ENCODE measurements around the gene DUS1L. TPM values are rescaled to one million over a fixed set of nuclear protein-coding genes. Genes with fewer than 3 reads are reported as not detected.

Gene DUS1L
- total RNA-seq, 1 donor from 2014 or later = 67.7 TPM

- intact Hi-C loops (cut with micrococcal nuclease) = no loop called here
- no peak for ATAC-seq
- DNase-seq = peak; percentile 26
Measured at GRCh38 chr17:82060614-82061013, 5.0 kb downstream of the DUS1L start.

- DNase-seq = peak; percentile 22
- intact Hi-C loops (cut with micrococcal nuclease) = no loop called here
Measured at GRCh38 chr17:82060001-82060380, 5.6 kb downstream of the DUS1L start.

GRCh38 chr17:82059272-82060000 lies 6.2 kb downstream of the DUS1L start:
- ATAC-seq (no peak), DNase-seq (peak; percentile 24)
- intact Hi-C loops (cut with micrococcal nuclease) = no loop called here

More at GRCh38 chr17:82060001-82060380, 5.6 kb downstream of the DUS1L start:
- no peak for ATAC-seq

GRCh38 chr17:82058855-82059249 lies 6.8 kb downstream of the DUS1L start:
- peak; percentile 16 for DNase-seq
- ATAC-seq = no peak
- intact Hi-C loops (cut with micrococcal nuclease) = no loop called here

- intact Hi-C loops (cut with micrococcal nuclease) = no loop called here
- peak; percentile 23 for DNase-seq
Measured at GRCh38 chr17:82058230-82058854, 7.3 kb downstream of the DUS1L start.

GRCh38 chr17:82056729-82057621 lies 8.6 kb downstream of the DUS1L start:
- intact Hi-C loops (cut with micrococcal nuclease) = no loop called here
- ATAC-seq (no peak), DNase-seq (peak; percentile 33)

More at GRCh38 chr17:82058230-82058854, 7.3 kb downstream of the DUS1L start:
- ATAC-seq = no peak

- peak; percentile 21 for DNase-seq
- no peak for ATAC-seq
- intact Hi-C loops (cut with micrococcal nuclease) = no loop called here
Measured at GRCh38 chr17:82055965-82056728, 9.5 kb downstream of the DUS1L start.

- DNase-seq = peak; percentile 21
- intact Hi-C loops (cut with micrococcal nuclease) = no loop called here
- no peak for ATAC-seq
Measured at GRCh38 chr17:82055023-82055964, 10.3 kb downstream of the DUS1L start.

- no peak for ATAC-seq
- peak; percentile 29 for DNase-seq
- intact Hi-C loops (cut with micrococcal nuclease) = no loop called here
Measured at GRCh38 chr17:82054351-82055022, 11.1 kb downstream of the DUS1L start.

- ATAC-seq = no peak
- intact Hi-C loops (cut with micrococcal nuclease) = no loop called here
- DNase-seq = peak; percentile 25
Measured at GRCh38 chr17:82053556-82054263, 11.9 kb downstream of the DUS1L start.

- intact Hi-C loops (cut with micrococcal nuclease) = no loop called here
- no peak for ATAC-seq
- DNase-seq = no peak
Measured at GRCh38 chr17:82053130-82053529, 12.5 kb downstream of the DUS1L start.

GRCh38 chr17:82052638-82053059 lies 13.0 kb downstream of the DUS1L start:
- DNase-seq = no peak
- intact Hi-C loops (cut with micrococcal nuclease) = no loop called here
- no peak for ATAC-seq

- intact Hi-C loops (cut with micrococcal nuclease) = no loop called here
- DNase-seq (peak; percentile 89), ATAC-seq (peak; percentile 76)
Measured at GRCh38 chr17:82051776-82052637, 13.6 kb downstream of the DUS1L start, which contains the start of the genes GPS1 and RFNG. Gene GPS1 (plus strand): TSS chr17:82051898. CDS start chr17:82051932, 34 bp downstream. Gene RFNG (minus strand): TSS chr17:82051811. CDS start chr17:82051766, 45 bp downstream.

GRCh38 chr17:82050761-82051641 lies 14.6 kb downstream of the DUS1L start:
- DNase-seq = peak; percentile 44
- intact Hi-C loops (cut with micrococcal nuclease) = no loop called here
- peak; percentile 12 for ATAC-seq

Measured in left ventricle myocardium superior (tissue), 1 donor.